Measurements from ENCODE around the gene LRMDA.

Gene LRMDA

DNA sequence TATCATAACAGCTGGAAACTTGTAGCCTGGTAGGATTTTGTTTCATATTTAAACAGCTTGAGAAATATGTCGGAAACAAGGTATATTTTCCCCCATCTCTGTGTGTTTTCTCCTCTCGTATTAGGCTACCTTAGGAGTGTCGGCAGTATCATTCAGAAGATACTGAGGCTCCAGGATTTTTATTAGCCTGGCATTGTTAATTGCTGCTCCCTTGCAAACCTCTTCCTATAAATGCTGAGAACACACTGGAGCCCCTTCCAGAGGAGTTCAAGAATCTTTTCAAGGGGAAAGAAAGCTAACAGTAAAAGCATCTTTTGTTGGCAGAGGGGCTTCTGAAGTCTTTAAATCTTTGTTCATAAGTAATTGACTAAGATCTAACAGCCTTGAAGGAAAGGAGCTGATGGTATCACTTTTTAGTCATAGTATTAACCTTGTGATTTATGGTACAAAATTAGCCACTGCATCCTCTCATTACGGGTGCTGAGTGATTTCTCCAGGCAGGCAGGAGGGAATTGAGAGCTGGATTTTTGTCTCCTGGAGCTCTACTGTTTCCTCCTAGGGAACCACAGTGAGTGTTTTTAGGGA is 998.7 kb downstream of the LRMDA start:
- no peak for DNase-seq (ENCODE audit: low read depth in 2 of 2)

DNA sequence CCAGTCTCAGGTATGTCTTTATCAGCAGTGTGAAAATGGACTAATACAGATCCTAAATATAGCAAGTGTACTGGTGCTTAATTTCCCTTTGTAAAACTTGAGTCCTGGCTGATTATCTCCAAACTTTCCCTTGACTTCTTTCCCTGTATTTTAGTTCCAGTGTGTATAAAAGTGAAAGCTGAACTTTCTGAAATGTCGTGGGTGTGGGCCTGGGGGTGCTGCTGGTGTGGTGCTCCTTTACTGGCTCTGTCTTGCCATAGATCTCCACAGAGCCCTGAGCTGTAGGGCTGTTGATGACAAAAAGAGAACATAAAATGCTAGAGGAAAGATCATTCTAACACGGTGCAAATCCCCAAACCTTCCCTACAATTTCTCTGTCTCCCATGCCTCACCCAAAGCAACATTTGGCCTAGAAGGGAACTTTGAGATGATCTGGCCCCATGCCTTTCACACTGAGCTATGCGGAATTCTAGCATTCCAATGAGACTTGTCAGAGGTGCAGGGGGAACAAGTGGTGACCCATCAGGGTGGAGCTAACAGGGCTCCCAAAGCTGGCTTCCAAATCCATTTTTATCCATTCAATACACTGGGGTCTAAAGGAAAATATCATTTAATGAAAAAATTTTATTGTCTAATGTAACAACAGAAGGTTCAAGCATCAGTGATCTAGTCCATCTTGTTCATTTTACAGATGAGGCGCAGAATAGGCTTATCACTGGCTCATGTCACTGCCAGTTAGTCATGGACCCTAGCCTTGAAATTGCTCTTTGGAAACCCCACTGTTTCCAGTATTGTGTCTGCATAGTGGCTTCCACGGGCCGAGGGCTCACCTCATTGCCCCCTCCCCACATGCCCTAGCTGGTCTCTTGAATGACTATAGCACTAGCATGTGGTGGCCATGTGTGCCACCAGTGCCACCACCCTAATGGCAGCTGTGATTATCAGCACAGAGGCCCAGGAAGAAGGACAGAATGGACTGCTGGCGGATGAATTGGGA is 1000.9 kb downstream of the LRMDA start:
- DNase-seq (ENCODE audit: low read depth in 2 of 2): no peak

DNA sequence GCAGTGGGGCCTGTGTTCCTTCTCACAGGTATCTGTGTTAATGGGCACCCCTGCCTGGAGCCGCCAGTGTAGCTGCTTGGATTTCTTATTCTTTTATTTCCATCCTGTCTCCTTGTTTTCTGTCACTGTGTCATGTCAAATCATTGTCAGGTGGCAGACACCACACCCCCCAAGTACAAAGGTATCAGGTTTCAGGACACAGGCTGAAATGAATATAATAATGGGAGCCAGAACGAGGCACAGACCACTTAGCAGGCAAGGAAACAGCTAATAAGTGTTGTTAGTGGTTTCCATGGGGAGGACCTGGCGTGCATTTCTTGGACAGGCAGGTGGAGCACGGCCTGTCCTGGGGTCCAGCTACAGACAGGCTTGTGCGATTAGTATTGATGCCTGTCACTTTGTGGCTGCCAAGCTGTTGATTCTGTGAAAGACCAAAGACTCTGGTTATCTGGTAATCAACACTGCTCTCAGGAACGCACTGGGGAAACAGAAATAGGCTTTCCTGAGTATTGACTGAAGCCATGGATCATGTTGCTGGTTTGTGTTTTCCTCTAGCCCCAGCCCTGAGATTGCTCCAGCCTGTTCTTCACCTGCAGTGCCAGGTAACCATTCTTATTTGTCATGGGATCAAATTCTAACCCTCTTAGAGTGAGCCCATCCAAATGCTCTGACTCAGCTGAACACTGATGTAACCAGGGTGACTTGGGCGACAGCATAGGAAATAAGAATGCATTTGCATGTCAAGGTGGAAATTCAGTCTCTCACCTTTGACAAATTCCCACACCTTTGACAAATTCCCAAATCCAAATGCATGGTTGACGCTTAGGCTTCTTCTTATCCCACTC is 1002.0 kb downstream of the LRMDA start:
- no peak for DNase-seq (ENCODE audit: low read depth in 2 of 2)

DNA sequence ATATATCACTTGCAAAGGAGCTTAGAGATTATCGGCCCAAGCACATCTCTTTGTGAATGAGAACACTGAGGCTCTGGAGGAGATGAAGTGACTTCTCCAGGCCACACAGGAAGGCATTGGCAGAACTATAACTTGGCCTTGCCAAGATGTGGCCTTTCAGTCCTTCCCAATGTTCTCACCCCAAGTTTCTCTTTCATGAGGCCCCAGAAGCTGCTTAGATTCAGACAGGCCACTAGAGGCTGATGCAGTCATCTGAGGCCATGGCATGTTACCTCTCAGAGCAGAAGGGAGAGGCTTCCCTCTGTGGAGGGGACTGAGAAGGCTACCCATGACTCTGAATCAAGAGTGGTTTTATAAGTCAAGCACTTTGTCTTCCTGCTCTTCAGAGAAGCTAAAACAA is 1003.7 kb downstream of the LRMDA start:
- no peak for DNase-seq (ENCODE audit: low read depth in 2 of 2)

DNA sequence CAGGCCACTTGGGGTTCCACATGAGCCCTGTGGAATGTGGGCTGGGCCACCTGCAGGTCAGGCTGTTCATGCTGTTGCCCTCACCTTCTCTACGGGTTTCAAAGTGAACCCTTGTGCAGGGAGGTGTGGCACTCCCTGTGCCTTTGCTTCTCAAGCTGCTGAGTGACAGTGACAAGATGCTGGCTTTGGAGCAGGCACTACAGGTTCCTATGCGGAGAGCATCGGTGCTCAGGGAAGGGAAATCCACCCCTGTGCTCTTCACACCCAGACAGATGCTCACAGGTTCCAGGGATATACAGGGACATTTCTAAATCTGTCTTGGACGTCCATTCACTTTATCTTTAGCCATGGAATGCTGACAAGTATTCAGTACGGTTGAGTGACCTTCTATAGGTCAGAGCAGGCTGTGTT is 1005.0 kb downstream of the LRMDA start:
- no peak for DNase-seq (ENCODE audit: low read depth in 2 of 2)

DNA sequence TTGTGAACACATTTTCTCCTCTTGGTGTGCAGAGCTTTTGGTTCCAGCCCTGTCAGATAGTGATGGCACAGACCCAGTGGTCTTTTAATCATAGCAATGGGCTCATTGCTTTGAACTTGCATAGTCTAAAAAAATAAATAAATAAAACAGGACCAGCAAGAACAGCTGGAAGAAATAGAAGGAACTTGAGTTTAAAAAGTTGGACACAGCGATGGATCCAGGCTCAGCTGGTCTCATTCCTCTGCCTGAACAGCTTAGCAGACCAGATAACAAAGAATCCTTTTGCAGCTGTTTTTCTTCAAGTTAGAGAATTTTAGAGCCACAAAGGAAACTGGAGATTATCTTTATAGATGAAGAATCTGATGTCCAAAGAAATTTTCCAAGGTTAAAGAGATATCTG is 1005.6 kb downstream of the LRMDA start:
- no peak for DNase-seq (ENCODE audit: low read depth in 2 of 2)

DNA sequence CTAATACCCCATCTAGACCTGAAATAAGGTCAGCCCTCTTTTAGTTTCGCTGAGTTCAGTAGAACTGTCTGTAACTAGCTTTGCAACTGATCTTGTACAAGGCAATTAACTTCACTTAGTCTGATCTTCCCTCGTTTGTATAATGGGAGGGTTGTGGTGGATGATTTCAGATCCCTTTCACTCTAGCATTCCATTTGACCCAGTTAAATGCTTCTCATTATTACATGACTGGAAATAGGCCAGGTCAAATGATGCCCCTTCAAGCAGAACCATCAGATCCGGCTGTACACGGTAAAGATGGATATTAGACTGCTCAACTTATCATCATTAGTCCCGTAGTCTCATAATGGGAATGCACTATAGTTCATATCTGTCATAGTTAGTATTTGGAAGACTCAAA is 1009.0 kb downstream of the LRMDA start:
- no peak for DNase-seq (ENCODE audit: low read depth in 2 of 2)

DNA sequence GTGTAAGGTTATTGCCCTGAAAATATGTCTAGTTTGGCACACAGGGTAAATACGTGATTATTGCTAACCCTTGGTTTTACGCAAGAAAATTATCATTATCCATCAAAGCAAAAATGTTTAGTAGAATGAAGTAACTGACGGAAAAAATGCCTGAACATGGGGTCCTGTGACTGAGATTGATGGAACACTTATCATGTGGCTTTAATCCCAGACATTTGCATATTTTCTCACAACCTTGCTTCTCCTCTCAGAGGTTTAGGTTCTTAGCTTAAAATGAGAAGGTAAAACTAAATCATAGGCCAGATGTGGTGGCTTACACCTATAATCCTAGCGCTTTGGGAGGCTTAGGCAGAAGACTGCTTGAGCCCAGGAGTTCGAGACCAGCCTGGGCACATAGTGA is 1010.7 kb downstream of the LRMDA start:
- DNase-seq (ENCODE audit: low read depth in 2 of 2): no peak

DNA sequence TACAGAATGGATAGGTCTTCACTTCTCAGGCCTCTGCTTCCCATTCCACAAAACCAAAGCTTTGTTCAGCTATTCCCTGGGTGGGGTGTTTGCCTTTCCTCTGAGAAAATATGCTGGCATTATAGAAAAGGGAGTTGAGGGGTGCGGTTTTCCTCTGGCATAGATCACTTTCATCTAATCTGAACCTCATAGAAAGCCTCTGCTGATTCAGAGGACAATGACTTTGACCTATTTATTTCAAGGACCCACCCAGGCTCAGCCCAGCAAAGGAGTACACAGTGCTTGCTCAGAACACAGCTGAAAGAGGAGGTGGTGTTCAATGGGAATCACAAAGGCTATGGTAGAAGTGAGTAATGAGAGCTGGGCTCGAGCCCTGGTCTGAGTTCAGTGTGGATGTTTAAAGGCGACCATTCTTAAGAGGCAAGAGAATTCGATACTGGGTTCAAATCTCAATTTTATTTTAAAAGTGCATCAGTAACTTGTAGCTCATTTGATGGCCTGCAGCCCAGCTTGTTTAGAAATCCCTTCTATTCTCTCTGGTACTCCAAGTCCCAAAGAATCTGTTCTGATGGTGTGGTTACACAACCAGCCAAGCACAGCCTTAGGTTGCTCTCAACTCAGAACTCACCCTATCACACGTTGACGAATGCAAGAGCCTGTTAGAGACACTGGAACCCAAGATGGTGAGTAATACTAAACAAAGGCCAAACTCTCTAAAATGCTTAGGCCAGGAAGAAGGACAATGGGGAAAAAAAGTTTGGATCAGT is 1012.8 kb downstream of the LRMDA start:
- no peak for DNase-seq (ENCODE audit: low read depth in 2 of 2)

DNA sequence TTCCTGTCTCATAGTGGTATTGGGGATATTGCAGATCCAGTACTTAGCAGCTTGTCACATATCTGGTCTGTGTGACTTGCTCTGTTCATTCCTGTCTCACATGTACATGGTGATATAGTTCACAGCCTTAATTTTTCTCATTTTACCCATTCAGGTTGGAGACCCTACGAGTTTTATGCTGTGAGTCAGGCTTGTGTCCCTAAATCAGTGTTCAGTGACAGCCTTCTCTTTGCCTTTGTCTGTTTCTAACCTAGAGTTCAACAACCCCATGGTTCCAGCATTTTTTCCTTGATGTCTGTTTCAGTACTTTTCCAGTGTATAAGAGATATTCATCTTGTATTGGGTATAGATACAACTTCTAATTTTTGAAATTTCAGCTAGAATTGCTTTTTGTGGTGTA is 1016.2 kb downstream of the LRMDA start:
- no peak for DNase-seq (ENCODE audit: low read depth in 2 of 2)

DNA sequence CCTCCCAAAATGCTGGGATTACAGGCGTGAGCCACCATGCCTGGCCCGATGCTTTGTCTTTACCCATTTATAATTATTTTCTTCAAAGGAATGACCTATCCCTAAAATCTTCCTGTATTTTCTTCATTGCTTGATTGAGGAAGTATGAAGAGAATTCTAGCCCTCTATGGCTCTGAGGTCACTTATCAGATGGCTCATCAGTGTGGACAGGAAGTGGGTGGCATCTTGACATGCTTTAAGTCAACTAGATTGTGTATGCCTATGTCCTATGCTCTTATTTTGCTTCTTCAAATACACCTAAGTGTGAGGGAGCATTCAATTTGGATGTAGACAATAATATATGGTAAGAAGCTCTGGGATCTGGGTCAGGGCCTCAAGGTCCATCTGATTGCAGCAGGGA is 1020.5 kb downstream of the LRMDA start:
- no peak for DNase-seq (ENCODE audit: low read depth in 2 of 2)

DNA sequence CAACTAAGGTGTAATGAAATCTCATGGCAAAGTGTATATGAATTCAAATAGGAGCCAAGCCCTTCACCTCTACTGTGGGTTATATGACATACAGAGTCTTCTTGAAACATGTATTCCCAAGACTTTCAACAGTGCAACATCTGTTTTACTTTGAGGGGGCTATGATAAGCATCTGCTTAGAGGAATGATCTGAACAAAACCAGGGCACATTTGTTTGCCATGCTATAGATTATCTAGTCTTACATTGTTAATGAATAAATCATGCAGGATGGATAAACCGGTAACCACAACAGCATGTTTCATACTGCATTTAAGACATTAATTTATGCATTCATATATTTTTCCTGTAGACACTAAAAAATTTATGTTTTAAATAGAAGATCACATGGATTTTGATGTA is 1021.9 kb downstream of the LRMDA start:
- DNase-seq (ENCODE audit: low read depth in 2 of 2): no peak

DNA sequence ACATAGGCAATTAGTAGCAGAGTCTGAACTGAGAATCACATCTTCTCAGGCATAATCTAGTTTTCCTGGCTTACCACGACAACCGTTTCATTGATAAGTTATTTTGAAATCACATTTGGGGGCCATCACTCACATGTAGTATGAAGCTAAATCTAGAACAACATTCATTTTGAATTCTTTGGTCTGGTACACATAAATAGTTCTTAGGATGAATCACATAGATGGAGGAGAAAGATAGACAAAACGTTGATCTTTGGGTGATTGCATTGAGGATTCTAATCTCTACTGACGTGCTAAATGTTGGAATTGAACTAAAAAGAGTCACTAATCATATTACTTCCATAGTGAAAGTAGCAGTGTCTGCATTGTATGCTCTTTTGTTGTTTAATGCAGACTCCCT is 1022.6 kb downstream of the LRMDA start:
- DNase-seq (ENCODE audit: low read depth in 2 of 2): no peak

DNA sequence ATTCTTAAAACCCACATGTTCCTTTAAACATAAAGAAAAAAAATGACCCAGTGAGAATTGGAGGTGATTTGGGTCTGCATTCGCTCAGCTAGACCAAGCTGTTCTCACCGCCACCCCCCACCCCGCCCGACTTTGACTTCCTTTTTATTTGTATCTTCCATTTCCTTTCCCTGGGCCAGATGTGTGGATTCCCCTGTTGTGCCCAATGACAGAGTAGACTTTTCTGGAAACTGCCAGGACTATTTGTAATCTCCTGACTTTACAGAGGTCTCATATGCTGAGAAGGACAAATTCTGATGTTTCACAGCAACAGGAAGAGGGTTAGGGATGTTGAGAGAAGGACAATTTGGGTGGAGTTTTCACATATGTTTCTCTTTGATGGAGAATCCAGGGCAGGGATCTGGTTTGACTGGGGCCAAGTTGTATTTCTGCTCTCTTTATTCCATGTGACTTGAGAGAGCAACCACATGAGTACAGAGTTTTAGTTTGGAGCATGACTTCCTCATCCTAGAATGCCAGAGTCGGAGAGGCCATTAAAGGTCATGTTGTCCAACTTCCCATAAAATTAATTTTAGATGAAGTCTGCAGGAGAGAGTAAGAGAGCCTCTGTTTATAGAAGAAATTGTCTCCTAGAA is 1023.2 kb downstream of the LRMDA start:
- no peak for DNase-seq (ENCODE audit: low read depth in 2 of 2)

DNA sequence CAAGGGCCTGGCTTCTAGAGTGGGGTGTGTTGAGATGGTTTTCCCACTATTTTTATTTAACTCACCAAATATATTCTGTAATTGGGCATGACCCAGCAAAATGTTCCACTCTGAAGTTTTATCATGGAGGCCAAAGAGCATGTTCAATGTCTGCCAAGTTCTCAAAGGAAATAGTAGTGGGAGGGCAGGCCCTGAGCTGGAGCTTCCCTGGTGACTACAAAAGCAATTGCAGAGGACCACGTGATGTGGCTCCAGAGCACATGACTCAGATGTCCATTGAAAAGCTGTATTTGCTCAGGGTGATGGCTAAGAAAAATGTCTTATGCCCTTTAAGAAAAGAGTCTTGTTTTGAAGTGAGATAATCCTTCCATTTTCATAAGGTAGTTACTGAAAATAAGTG is 1024.8 kb downstream of the LRMDA start:
- DNase-seq (ENCODE audit: low read depth in 2 of 2): no peak

DNA sequence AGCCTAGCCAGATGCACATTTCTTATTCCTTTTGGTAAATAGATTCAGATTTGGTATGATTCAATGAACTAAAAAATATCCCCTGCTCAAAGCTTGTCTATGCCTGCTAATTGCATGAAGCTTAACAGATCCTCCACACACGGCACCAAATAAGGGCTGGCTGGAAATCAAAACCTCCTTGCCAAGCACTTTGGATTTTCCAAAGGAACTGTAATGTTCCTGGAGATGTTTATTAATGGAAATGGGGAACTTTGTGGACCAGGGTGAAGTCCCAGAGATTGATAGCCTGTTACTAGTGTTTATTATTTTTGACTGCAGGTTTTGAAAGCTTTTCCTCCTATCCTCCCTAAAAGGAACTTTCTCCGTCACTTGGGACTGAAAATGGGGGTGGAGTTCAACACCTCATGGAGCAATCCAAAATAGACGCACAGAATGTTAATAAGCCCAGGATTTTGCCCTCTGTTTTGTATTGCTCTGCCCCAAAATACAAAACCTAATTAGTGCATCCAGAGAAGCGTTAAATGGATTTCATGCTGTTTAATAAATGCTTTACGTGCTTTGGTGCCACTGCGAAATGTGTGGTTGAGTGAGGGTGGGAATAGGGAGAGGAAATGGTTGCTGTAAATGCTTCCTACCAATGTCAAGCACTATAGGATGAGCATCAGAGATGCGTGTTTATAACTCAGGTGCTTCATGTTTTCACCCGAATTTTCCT is 1027.7 kb downstream of the LRMDA start:
- no peak for DNase-seq (ENCODE audit: low read depth in 2 of 2)

DNA sequence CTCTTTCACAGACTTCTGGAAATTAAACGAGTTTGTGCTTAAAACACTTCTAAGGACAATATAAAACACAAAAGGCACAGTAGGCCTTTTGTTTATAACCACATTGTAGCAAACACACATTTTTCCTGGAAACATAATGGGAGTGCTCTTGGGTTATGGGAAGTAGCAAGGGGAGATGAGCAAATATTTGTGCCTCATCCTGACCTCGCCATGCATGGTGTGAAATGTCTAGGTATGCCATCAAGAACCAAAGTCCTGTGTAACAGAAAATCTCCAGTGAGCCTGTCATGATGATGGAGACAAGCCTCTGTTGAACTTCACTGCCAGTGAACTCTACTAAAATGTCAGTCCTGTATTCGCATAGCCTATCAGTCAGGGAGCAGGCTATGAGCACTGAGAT is 1029.6 kb downstream of the LRMDA start:
- no peak for DNase-seq (ENCODE audit: low read depth in 2 of 2)

DNA sequence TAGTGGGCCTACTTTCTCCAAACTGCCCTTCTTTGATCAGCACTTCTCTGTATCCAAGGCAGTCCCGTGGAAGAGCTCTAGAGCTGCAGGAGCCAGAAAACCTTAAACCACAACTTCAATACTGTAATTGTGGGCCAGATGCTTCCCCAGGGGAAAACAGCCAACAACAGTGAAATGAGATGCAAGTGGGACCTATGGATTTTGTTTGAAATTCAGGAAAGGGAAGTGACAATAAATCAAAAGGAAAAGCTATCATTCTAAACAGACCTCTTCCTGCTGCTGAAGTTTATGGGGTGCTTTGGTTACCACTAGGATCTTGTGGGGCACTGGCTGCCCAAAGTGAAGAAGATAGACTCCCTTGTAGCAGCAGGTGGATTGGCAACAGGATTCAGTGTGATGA is 1031.7 kb downstream of the LRMDA start:
- no peak for DNase-seq (ENCODE audit: low read depth in 2 of 2)

DNA sequence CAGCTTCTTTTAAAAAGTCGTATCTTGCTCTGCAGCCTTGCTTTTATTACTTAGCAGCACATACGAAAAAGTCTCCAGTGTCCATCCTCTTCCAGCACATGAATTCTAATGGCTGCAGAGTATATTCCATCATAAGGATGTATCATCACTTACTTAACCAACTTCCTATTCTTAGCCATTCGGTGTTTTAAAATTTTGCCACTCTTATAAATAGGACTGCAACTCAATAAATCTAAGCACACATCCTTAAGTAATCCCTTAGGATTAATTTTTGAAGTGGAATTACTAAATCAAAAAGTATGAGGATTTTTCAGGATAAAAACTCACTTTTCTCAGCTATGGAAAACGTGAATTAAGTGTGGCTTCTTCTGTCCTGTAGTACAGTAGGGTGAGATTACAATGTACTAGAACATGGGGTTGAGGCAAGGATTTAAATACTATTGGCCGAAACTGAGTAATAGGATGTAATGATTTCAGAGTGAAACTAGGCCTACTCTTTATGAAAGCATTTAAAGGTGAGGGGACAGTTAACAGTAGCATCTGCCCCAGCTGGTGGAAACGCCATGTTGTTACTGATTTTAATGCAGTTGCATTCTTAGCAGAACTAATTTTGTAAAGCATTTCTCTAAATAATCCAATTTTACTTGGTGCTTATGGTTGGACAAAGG is 1035.5 kb downstream of the LRMDA start:
- DNase-seq (ENCODE audit: low read depth in 2 of 2): no peak

DNA sequence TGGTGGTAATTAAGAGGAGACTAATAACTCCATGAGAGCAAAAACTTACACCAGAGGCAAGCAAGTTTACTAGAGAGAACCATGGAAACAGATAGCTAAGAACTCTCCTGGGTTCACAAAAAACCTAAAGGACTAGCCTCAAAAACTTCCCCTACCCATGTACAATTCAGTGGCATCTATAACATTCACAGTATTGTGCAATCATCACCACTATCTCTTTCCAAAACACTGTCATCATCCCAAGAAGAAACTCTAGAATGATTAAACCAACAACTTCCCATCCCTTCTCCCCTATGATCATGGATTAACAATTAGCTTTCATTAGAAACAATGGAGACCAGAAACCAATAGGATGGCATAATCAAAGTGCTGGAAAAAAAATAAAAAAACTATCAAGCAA is 1038.3 kb downstream of the LRMDA start:
- no peak for DNase-seq (ENCODE audit: low read depth in 2 of 2)

Data from stimulated activated CD8-positive, alpha-beta memory T cell treated with anti-CD3 and anti-CD28 coated beads, Interleukin-15, amount 100 ng/mL, for 48 hours (primary cell).